Left renal pelvis (tissue), 4 donors: ENCODE data around the gene IFRD2. TPM values are rescaled to one million over a fixed set of nuclear protein-coding genes. Genes with fewer than 3 reads are reported as not detected.
"Not testable (repeated sequence)": the region's sequence is repeated elsewhere in the genome, so short reads cannot be mapped to it uniquely, and the experiment has no call there.

Experiments
- DNase-seq, 4 donors: peaks; one replicate each; pipeline ENCODE4 v3.0.0-alpha.2; 2013; ENCODE audit warnings: low read depth in 4 of 4, low spot score in 3 of 4
- polyA plus RNA-seq, 4 donors: library from polyadenylated mRNA; unstranded; fragments of 120-200 nt; gene quantifications; one replicate each; pipeline ENCODE4 v1.2.1, GENCODE V29; 2013; ENCODE audit not compliant: insufficient read length in 4 of 4

Gene IFRD2
- polyA plus RNA-seq, 4 donors, result 33.8 to 53.5 (median 37.8) TPM

DNA sequence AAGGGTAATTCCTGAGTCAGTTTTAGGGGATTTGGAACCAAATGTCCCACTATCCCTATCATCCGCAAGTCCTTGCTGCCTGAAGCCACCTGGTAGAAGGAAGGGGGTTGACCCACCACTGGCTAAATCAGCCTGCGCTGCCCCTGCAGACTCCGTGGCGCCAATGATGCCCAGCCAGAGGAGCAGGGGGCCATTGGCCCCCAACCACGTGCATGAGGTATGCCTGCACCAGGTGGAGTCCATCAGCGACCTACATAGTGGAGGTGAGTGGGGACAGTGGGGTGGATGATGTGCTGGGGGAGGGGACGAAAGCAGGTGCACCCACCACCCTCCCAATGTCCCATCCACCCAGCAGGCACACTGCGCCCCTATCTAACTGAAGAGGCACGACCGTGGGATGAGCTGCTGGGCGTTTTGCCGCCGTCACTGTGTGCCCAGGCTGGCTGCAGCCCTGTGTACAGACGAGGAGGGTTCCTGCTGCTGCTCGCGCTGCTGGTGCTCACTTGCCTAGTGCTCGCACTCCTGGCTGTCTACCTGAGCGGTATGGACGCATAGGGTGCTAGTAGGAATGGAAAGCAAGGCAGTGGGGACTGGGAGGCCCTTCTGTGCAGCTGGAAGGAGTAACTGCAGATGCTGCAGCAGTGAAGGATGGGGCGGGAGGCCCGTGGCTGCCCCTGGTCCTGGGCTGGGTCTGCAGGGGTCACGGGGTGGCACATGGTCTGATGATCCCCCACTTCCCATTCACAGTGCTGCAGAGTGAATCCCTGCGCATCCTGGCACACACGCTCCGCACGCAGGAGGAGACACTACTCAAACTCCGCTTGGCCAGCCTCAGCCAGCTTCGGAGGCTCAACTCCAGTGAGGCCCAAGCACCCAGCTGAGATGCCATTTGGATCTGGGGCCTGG is 5.7 kb downstream of the IFRD2 start:
- no peak for DNase-seq

DNA sequence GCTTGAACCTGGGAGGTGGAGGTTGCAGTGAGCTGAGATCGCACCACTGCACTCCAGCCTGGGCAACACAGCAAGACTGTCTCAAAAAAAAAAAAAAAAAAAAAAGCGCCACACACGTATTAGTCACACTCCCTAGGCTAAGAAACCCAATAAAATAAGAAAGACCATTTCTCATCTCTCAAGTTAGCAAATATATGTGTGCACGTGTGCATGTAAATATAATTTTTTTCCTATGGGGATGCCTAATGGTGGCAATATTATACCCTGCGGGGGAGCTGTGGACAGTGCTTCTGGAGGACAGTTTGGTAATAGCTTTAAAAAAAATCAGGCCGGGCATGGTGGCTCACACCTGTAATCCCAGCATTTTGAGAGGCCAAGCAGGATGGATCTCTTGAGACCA is 8.1 kb downstream of the IFRD2 start:
- DNase-seq, result not testable (repeated sequence)

DNA sequence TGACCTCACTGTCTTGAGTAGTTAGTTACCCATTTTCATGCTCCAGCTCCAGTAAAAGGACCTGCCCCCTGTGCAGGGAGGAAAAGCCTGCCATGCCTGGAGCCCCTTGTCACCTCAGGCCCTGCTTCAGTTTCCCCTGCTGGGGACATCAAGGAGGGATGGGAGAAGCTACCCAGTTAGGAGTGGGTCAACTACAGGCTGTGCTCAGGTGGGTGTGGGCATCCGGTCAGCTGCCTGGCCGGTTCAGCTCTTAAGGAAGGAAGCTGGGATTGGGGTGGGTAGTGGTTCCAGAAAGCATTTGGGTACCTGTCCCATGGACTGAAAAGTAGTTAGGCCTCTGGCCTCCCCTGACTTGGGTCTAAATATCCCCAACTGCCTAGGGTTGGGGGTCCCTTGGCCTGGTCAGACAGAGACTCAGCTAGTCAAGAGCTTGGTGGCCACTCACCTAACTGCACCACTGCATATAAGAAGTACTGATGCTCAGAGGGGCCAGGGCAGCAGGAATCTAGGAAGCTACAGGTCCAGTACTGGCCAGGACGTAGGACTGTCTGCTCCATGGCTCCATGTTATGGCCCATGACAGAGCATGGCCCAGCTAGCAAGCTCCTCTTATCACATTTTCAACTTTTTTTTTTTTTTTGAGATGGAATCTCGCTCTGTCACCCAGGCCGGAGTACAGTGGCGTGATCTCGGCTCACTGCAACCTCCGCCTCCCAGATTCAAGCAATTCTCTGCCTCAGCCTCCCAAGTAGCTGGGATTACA is 12.8 kb downstream of the IFRD2 start:
- no peak for DNase-seq

DNA sequence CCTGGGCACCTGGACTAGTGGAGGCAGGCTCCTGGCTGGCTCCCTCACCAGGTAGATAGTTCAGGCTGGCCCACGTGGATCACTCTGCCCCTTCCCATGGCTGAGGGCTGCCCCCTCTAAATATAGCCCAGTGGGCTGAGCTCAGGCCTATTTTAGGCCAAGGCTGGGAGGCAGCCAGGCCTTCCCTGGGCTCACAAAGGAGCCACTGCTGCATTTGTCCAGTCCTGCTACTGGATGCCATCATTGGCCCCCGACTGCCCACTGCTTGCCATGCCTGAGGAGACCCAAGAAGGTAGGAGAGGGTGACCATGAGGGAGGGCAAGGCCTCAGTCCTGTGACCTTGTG is 13.4 kb downstream of the IFRD2 start, which contains the start of gene LSMEM2:
LSMEM2 (plus strand) TSS at position 208 of the 345 bp plus-strand sequence; CDS start at position 235, 27 bp downstream.
- DNase-seq, result no peak

DNA sequence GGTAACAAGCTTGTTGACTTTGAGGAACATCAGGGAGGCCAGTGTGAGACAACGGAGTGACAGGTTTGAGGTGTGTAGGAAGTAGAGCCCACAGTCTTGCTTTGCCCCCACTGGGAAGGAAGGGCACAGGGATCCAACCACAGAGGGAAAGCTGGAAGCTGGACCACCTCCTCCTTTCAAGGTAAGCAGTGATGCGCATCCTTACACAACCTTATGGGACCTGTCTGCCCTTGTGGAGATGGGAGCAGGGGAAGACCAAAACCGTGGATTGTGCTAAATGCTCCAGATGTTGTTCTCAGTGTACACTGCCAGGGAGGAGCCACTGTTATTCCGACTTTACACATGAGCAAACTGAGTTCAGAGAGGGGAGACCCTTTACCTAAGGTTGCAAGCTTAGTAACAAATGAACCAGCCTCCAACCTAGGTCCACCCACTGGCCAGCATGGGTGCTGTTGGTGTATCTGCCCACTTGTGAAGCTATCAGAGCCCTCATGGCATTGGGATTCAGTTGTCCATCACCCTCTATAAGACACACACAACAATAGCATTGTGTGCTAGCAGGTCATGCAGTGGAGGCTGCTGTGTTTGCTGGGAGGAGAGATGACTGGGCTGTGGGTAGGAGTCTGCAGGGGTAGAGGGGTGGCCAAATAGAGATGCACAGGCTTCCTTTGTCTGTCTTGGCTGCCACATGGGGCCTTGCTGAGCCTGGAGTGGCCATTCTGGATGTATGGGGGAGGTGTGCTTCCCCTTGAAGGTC is 13.9 kb downstream of the IFRD2 start:
- no peak for DNase-seq

DNA sequence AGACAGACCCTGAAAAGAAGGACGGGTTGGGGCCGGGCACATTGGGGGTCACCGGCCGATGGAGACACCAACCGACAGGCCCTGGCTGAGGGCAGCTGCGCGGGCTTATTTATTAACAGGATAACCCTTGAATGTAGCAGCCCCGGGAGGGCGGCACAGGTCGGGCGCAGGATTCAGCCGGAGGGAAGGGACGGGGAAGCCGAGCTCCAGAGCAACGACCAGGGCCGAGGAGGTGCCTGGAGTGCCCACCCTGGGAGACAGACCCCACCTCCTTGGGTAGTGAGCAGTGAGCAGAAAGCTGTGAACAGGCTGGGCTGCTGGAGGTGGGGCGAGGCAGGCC is 15.5 kb downstream of the IFRD2 start:
- no peak for DNase-seq

DNA sequence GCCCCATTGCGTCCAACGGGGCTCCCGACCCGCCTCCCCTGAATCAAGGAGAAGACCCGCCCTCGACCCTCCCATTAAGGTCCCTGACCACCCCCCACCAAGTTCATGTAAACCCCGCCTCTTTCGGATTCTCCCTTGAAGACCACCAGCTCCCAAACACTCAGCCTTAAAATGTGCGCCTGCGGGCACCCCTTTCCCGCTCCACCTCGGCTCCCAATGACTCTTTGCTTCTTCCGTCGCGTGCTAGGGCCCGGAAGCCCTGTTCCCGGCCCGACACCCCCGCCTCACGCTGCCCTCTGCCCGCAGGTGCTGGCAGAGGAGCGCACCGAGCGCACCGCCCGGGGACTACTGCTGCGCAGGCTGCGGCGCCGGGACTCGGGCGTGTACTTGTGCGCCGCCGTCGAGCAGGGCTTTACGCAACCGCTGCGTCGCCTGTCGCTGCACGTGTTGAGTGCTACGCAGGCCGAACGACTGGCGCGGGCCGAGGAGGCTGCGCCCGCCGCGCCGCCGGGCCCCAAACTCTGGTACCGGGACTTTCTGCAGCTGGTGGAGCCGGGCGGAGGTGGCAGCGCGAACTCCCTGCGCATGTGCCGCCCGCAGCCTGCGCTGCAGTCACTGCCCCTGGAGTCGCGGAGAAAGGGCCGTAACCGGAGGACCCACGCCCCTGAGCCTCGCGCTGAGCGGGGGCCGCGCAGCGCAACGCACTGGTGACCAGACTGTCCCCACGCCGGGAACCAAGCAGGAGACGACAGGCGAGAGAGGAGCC is 16.1 kb downstream of the IFRD2 start:
- DNase-seq, result no peak

DNA sequence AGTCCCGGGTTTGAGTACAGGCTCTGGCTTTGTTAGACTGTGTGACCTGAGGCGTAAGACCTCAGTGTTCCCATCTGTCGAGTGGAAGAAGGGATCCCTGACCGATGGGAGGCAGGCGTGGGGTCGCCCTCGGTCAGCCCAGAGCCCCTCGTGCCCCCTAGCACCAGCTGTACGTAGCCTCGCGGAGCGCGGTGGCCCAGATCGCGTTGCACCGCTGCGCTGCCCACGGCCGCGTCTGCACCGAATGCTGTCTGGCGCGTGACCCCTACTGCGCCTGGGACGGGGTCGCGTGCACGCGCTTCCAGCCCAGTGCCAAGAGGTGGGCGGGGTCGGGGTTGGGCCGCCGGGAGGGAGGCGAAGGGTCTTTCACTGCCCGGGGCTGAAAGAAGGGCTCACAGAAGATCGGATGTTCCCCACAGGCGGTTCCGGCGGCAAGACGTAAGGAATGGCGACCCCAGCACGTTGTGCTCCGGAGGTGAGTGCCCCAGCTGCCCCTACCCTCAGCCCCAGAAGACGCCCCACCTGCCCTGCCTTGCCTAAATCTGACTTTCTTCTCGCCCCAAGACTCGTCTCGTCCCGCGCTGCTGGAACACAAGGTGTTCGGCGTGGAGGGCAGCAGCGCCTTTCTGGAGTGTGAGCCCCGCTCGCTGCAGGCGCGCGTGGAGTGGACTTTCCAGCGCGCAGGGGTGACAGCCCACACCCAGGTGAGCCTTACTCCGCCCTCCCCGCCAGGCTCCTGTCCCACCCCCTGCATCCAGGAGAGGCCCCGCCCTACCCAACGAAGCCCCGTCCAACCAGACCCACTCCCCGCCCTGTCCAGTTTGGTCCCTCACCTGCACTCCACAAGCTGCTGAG is 16.9 kb downstream of the IFRD2 start:
- no peak for DNase-seq

DNA sequence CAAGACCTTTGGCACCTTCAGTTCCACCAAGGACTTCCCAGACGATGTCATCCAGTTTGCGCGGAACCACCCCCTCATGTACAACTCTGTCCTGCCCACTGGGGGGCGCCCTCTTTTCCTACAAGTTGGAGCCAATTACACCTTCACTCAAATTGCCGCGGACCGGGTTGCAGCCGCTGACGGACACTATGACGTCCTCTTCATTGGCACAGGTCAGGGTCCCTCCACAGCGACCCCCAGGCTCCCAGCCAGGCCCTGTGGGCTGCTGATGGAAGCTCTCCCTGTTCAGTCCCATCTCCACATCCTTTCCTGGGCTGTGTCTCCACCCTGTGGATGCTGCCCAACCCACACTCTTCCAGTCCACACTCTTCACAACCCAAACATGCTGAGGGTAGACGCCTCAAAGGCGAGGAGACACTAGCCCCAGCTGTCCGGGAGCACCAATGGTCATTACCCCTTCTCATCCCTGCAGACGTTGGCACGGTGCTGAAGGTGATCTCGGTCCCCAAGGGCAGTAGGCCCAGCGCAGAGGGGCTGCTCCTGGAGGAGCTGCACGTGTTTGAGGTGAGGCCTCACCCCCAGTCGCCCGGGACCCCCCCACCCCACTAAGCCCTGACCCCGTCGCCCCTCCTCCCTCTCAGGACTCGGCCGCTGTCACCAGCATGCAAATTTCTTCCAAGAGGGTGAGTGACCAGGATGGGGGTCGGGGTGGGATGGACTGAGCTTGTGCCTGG is 17.7 kb downstream of the IFRD2 start:
- no peak for DNase-seq

DNA sequence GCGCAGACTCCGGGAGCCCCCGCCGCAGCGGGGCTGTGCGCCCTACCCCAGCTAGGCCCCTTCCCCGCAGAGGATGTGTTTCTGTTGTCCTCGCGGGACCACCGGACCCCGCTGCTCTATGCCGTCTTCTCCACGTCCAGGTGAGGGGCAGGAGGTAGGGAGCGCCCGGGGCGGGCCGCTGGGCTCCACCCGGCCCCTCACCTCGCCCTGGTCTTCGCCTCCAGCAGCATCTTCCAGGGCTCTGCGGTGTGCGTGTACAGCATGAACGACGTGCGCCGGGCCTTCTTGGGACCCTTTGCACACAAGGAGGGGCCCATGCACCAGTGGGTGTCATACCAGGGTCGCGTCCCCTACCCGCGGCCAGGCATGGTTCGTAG is 18.6 kb downstream of the IFRD2 start:
- no peak for DNase-seq

DNA sequence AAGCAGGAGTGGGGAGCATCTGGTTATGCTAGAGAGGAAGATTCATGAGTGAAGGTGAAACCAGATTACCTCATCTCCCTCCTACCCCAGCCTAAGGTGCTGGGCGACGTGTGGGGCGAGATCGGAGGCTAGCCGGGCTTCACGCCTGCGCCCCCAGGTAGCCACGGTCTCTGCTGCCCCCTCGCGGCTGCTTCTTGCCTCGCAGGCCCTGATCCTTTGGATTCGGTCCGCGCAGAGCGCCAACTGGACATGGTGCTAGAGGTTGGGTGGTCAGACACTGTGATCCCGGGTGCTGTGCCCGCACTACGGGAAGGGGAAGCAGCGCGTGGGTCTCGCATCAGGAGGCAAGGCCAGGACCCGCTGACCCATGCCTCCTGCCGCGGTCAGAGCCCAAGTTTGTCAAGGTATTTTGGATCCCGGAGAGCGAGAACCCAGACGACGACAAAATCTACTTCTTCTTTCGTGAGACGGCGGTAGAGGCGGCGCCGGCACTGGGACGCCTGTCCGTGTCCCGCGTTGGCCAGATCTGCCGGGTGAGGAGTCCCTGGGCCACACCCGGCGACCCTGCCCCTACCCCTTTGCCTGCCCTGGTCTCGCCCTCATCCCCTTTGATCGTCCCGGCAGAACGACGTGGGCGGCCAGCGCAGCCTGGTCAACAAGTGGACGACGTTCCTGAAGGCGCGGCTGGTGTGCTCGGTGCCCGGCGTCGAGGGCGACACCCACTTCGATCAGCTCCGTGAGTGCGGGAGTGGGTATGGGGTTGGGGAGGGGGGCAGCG is 19.1 kb downstream of the IFRD2 start:
- DNase-seq, result peak in 2 of 4 donors; percentile 71 to 72

DNA sequence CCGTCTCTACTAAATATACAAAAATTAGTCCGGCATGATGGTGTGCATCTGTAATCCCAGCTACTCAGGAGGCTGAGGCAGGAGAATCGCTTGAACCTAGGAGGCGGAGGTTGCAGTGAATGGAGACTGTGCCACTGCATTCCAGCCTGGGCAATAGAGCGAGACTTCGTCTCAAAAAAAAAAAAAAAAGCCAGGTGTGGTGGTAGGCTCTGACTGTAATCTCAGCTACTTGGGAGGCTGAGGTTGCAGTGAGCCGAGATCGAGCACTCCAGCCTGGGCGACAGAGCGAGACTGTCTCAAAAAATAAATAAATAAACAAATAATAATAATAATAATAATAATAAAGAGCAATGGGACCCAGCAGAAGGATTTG is 19.7 kb downstream of the IFRD2 start:
- not testable (repeated sequence) for DNase-seq

DNA sequence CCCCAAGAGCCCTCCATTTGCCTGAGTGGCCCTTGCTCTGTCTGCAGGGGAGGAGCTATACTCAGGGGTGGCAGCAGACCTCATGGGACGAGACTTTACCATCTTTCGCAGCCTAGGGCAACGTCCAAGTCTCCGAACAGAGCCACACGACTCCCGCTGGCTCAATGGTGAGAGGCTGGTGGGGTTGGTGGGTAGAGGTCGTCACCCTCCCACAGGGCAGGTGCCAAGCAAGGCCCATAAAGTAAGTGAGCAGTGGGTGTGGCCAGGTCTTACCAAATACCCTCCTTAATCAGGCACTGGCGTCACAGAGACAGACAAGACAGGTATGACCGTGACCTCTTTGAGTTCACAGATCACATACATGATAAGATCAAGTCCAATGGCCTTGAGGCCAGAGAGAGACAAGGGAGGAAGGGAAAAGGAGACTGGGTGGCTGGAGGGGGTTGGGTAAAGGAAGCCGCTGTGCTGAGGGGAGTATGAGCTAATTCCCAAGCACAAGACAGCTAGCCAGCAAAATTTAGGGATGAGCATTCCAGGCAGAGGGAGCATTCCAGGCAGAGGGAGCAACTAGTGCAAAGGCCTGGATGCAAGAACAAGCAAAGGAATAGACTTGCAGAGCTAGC is 20.8 kb downstream of the IFRD2 start:
- DNase-seq, result no peak

DNA sequence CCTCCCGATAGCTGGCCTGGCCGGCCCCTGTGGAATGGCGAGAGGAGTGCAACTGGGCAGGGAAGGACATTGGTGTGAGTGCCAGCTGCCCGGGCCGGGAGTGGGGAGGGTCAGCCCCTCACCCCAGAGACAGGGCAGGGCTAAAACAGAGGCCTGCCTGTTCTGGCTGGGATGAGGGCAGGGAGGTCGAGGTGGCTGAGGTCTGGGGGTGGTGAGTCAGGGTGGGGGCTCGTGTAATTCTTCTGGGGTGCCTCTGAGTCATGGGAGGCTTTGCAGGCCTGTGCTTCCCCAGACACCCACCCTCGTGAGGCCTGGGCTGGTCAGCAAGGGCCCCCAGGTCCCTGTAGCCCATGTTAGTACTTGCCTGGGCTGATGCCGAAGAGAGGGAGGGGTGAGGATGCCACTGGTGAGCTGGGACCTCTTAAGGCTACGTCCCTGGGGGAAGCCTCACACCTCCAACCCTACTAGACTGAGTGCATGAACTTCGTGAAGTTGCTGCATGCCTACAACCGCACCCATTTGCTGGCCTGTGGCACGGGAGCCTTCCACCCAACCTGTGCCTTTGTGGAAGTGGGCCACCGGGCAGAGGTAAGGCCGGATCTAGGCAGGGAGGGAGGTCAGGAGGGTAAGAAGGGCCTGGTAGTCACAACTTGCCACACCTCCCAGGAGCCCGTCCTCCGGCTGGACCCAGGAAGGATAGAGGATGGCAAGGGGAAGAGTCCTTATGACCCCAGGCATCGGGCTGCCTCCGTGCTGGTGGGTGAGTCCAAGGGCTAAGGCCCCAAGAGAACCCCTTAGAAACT is 21.6 kb downstream of the IFRD2 start:
- no peak for DNase-seq

DNA sequence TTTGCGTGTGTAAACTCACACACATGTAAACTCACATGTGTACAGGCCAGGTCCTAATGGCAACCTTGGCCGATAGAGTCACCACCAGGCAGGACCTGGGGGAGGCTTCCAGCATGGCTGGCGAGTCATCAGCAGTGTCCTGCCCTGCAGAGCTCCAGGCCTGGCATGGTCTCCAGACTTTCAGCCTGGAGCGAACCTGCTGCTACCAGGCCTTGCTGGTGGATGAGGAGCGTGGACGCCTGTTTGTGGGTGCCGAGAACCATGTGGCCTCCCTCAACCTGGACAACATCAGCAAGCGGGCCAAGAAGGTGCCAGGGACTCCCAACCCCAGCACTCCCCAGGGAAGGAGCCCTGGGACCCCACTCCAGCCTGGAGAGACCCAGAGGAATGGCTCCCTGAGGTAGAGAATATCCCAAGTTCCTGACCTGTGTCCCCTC is 22.2 kb downstream of the IFRD2 start:
- no peak for DNase-seq

DNA sequence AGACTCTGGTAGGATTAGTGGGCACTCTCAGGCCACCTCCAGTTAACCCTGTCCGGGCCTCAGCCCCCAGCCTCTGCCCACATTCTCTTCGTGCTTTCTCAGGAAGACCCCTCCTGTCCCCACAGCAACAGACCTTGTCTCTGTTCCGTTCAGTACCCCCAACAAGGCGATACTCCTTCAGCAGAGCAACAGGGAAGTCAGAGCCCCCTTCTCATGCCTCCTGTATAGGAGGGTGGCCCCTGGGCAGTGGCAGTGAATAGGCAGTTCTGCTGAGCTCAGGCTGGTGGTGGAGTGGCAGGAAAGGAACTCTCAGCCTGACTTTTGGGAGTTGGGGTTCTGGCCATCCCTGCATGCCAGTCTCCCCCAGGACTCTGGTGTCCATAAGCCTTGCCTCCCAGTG is 22.8 kb downstream of the IFRD2 start:
- DNase-seq, result no peak
